ENCODE data around the gene MMD. TPM values are rescaled to one million over a fixed set of nuclear protein-coding genes. Genes with fewer than 3 reads are reported as not detected.
"Not testable (repeated sequence)": the region's sequence is repeated elsewhere in the genome, so short reads cannot be mapped to it uniquely, and the experiment has no call there.

MMD gene
- total RNA-seq, 2 donors from 2014 or later, result 11.1 to 14.3 TPM

DNA sequence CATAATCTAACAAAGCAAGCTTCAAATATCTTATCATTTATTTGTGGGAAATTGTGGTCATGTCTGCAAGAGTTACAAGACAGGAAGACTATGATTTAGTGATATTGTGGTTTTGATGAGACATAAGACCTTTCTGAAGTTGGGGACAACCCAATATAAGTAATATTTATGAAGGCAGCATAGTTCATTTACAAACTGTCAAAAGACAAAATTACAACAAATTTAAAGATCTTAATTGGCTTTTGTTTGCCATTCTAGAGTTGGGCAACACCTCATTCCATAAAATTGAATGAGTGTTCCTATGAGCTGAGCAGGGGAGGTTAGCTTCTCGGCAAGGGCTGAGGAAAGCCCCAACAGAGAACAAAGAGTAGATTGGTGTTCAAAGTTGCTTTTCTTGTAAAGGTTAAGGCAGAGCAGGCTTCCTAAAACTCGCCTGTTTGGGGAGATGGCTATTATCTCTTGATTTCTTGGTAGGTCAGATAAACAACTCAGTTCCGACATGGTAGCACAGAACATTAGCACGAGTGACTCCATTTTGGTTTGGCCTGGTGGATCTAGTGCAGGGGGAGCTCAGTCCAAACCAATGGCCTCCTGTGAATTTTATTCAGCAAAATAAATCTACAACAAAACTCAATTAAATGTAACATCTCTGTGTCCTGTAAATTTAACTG is 10.9 kb upstream of the MMD start:
- H3K4me3 ChIP-seq, result no peak overlapping the region
- H3K9me3 ChIP-seq, result no peaks in the 10 kb centered on the region
- DNase-seq (ENCODE audit: low spot score) (no peak), ATAC-seq (ENCODE audit: insufficient number of reproducible peaks, low FRiP score, low read depth) (no peak)
- no peaks in the 10 kb centered on the region for H3K4me1 ChIP-seq (ENCODE audit: control insufficient read depth in 1 of 2, low read depth in 2 of 2)
- no peaks in the 10 kb centered on the region for H3K27me3 ChIP-seq (replicated peaks; ENCODE audit: insufficient read depth)
- TF ChIP-seq, protein P1, sequence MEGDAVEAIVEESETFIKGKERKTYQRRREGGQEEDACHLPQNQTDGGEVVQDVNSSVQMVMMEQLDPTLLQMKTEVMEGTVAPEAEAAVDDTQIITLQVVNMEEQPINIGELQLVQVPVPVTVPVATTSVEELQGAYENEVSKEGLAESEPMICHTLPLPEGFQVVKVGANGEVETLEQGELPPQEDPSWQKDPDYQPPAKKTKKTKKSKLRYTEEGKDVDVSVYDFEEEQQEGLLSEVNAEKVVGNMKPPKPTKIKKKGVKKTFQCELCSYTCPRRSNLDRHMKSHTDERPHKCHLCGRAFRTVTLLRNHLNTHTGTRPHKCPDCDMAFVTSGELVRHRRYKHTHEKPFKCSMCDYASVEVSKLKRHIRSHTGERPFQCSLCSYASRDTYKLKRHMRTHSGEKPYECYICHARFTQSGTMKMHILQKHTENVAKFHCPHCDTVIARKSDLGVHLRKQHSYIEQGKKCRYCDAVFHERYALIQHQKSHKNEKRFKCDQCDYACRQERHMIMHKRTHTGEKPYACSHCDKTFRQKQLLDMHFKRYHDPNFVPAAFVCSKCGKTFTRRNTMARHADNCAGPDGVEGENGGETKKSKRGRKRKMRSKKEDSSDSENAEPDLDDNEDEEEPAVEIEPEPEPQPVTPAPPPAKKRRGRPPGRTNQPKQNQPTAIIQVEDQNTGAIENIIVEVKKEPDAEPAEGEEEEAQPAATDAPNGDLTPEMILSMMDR (IDR thresholded peaks at IDR 0.05), result no peak
- H3K36me3 ChIP-seq, result no peaks in the 10 kb centered on the region
- no peak overlapping the region for H3K27ac ChIP-seq

DNA sequence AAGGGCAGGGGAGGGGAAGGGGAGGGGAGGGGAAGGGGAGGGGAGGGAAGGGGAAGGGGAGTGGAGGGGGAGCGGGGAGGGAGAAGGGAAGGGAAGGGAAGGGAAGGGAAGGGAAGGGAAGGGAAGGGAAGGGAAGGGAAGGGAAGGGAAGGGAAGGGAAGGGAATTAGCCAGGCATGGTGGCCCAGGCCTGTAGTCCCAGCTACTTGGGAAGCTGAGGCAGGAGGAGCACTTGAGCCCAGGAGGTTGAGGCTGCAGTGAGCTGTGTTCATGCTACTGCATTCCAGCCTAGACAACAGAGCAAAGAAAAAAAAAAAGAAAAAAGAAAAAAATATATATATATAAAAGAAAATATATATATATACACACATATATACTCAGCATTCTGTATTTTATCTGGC is 10.3 kb upstream of the MMD start:
- not testable (repeated sequence) for DNase-seq (ENCODE audit: low spot score); H3K36me3 ChIP-seq; H3K27me3 ChIP-seq (replicated peaks; ENCODE audit: insufficient read depth); H3K9me3 ChIP-seq; H3K4me3 ChIP-seq; ATAC-seq (ENCODE audit: insufficient number of reproducible peaks, low FRiP score, low read depth); H3K4me1 ChIP-seq (ENCODE audit: control insufficient read depth in 1 of 2, low read depth in 2 of 2); H3K27ac ChIP-seq

GRCh38 chr17:55430541-55431288 is 9.1 kb upstream of the MMD start:
- H3K27me3 ChIP-seq (replicated peaks; ENCODE audit: insufficient read depth), result no peaks in the 10 kb centered on the region
- no peak overlapping the region for H3K4me3 ChIP-seq
- H3K4me1 ChIP-seq (ENCODE audit: control insufficient read depth in 1 of 2, low read depth in 2 of 2), result no peaks in the 10 kb centered on the region
- H3K9me3 ChIP-seq, result no peaks in the 10 kb centered on the region
- no peak overlapping the region for H3K27ac ChIP-seq
- TF ChIP-seq, protein P1 (IDR thresholded peaks at IDR 0.05), result no peak
- DNase-seq (ENCODE audit: low spot score), result no peak
- no peak for ATAC-seq (ENCODE audit: insufficient number of reproducible peaks, low FRiP score, low read depth)
- no peaks in the 10 kb centered on the region for H3K36me3 ChIP-seq

GRCh38 chr17:55427587-55427882 is 5.9 kb upstream of the MMD start:
- Histone ChIP-seq H3K27ac (no peak overlapping the region), H3K27me3 (replicated peaks; ENCODE audit: insufficient read depth) (no peaks in the 10 kb centered on the region), H3K36me3 (no peaks in the 10 kb centered on the region), H3K4me3 (no peak overlapping the region), H3K4me1 (ENCODE audit: control insufficient read depth in 1 of 2, low read depth in 2 of 2) (no peaks in the 10 kb centered on the region), H3K9me3 (no peaks in the 10 kb centered on the region)
- TF ChIP-seq, protein P1 (IDR thresholded peaks at IDR 0.05), result no peak
- DNase-seq (ENCODE audit: low spot score) (no peak), ATAC-seq (ENCODE audit: insufficient number of reproducible peaks, low FRiP score, low read depth) (no peak)

DNA sequence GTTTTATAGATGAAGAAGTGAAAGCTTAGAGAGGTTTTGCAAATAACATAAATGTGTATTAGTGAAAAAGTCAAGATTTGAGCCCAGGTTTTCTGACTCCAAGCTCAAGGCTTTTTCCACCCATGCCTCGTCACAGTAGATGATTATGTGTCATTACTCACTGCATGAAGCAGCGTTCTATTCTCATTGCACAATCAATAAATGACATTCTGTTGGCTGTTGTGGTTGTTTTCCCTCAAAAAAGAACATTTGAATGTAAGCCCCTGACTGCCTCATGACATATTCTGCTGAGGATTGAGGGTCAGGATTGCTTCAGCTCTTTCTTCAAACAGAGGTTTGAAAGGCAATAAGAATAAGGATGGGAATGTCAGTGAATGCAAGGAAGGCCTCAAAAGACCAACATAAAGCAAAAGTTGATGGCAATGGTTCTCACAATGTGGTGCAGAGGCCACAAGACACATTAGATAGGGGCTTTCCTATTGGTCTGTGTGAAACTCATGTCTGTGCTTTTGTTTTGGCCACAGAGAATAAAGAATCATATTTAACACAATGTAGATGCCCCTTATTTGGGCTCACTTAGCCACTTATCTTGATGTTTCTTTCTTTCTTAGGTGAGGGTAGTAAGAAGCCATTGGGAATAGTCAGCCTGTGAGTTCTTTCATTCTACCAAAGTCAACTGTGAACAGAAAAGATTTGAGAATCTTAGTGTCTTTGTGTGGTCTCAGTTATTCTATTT is 5.4 kb upstream of the MMD start:
- no peak for ATAC-seq (ENCODE audit: insufficient number of reproducible peaks, low FRiP score, low read depth)
- TF ChIP-seq, protein P1 (IDR thresholded peaks at IDR 0.05), result no peak

More for the DNA sequence above, 5.4 kb upstream of the MMD start:
- no peaks in the 10 kb centered on the region for H3K9me3 ChIP-seq
- H3K36me3 ChIP-seq, result no peaks in the 10 kb centered on the region
- DNase-seq (ENCODE audit: low spot score), result no peak
- no peak overlapping the region for H3K27ac ChIP-seq
- H3K4me1 ChIP-seq (ENCODE audit: control insufficient read depth in 1 of 2, low read depth in 2 of 2), result no peaks in the 10 kb centered on the region
- H3K4me3 ChIP-seq, result no peak overlapping the region
- no peaks in the 10 kb centered on the region for H3K27me3 ChIP-seq (replicated peaks; ENCODE audit: insufficient read depth)

All from thoracic aorta (tissue), 2 donors.